ENCODE data around the gene INPP5A.

Gene INPP5A

DNA sequence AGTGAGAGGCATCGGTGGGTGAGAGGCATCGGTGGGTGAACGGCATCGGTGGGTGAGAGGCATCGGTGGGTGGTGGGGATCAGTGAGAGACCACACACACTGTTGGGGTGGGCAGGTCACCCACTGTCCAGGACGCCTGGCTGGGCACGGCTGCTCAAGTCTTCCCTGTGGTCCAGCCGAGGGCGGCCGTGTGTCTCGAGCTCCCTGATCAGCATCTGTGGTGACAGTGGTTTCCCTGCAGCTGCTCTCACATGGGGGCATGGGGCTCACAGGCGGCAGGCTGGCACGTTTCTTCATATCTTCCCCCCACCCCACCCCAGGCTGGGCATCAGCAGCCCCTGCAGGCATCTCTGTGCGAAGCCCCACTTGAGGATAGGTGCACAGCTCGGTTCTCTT lies 170.2 kb downstream of the INPP5A start:
- no peaks in the 10 kb centered on the region for H3K9me3 ChIP-seq (replicated peaks; ENCODE audit: insufficient read depth, low read length)
- no peak overlapping the region for H3K27ac ChIP-seq (ENCODE audit: low read length)
- H3K9ac ChIP-seq (ENCODE audit: low read length): no peak overlapping the region
- no peak for DNase-seq
- no peaks in the 10 kb centered on the region for H3K9me2 ChIP-seq (replicated peaks; ENCODE audit: insufficient read depth, low read length)
- no peak overlapping the region for H2AFZ ChIP-seq (ENCODE audit: low read length)
- TF ChIP-seq EZH2phosphoT487 (IDR thresholded peaks at IDR 0.05; ENCODE audit: low read length) (no peak), EZH2 (optimal IDR thresholded peaks at IDR 0.05; ENCODE audit: low read depth, low read length) (no peak)
- TF ChIP-seq, protein P1, sequence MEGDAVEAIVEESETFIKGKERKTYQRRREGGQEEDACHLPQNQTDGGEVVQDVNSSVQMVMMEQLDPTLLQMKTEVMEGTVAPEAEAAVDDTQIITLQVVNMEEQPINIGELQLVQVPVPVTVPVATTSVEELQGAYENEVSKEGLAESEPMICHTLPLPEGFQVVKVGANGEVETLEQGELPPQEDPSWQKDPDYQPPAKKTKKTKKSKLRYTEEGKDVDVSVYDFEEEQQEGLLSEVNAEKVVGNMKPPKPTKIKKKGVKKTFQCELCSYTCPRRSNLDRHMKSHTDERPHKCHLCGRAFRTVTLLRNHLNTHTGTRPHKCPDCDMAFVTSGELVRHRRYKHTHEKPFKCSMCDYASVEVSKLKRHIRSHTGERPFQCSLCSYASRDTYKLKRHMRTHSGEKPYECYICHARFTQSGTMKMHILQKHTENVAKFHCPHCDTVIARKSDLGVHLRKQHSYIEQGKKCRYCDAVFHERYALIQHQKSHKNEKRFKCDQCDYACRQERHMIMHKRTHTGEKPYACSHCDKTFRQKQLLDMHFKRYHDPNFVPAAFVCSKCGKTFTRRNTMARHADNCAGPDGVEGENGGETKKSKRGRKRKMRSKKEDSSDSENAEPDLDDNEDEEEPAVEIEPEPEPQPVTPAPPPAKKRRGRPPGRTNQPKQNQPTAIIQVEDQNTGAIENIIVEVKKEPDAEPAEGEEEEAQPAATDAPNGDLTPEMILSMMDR (IDR thresholded peaks at IDR 0.05; ENCODE audit: low read length): no peak
- H3K79me2 ChIP-seq (ENCODE audit: low read length): no peaks in the 10 kb centered on the region
- H3K36me3 ChIP-seq (replicated peaks; ENCODE audit: insufficient read depth, low read length): no peaks in the 10 kb centered on the region
- no peaks in the 10 kb centered on the region for H3K4me1 ChIP-seq (ENCODE audit: low read length)
- H3K4me2 ChIP-seq (ENCODE audit: low read depth, low read length): no peak overlapping the region
- no peaks in the 10 kb centered on the region for H3F3A ChIP-seq (ENCODE audit: insufficient read depth, low read length)
- H3K4me3 ChIP-seq (ENCODE audit: low read length): no peak overlapping the region
- H4K20me1 ChIP-seq (ENCODE audit: insufficient read depth, low read length): no peaks in the 10 kb centered on the region
- H3K27me3 ChIP-seq (replicated peaks; ENCODE audit: insufficient read depth, low read length): no peaks in the 10 kb centered on the region

DNA sequence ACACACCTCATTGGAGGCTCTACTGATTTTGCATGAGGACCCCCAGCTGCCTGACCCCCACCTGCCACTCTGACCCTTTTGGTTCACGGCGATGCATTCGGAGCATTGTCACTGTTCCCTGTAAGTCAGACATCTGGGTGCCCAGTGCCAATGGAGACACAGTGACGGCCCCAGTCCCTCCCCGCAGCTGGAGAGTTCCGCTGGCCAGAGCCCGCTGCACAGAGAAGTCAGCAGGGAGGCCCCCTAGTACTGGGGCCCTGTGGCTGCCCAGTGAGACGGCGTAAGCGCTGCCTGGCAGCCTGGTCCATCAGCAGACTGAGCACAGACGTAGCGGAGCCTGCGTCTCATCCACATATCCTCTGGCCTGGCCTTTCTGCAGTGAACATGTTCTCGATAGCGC lies 170.9 kb downstream of the INPP5A start:
- H3K4me1 ChIP-seq (ENCODE audit: low read length): no peaks in the 10 kb centered on the region
- no peak overlapping the region for H3K4me3 ChIP-seq (ENCODE audit: low read length)
- TF ChIP-seq, protein P1 (IDR thresholded peaks at IDR 0.05; ENCODE audit: low read length): no peak
- TF ChIP-seq EZH2 (optimal IDR thresholded peaks at IDR 0.05; ENCODE audit: low read depth, low read length) (no peak), EZH2phosphoT487 (IDR thresholded peaks at IDR 0.05; ENCODE audit: low read length) (no peak)
- no peak overlapping the region for H2AFZ ChIP-seq (ENCODE audit: low read length)
- H4K20me1 ChIP-seq (ENCODE audit: insufficient read depth, low read length): no peaks in the 10 kb centered on the region
- H3K79me2 ChIP-seq (ENCODE audit: low read length): no peaks in the 10 kb centered on the region
- H3K36me3 ChIP-seq (replicated peaks; ENCODE audit: insufficient read depth, low read length): no peaks in the 10 kb centered on the region
- no peaks in the 10 kb centered on the region for H3K27me3 ChIP-seq (replicated peaks; ENCODE audit: insufficient read depth, low read length)
- DNase-seq: no peak
- no peak overlapping the region for H3K27ac ChIP-seq (ENCODE audit: low read length)
- no peaks in the 10 kb centered on the region for H3F3A ChIP-seq (ENCODE audit: insufficient read depth, low read length)
- H3K4me2 ChIP-seq (ENCODE audit: low read depth, low read length): no peak overlapping the region
- H3K9me2 ChIP-seq (replicated peaks; ENCODE audit: insufficient read depth, low read length): no peaks in the 10 kb centered on the region
- no peak overlapping the region for H3K9ac ChIP-seq (ENCODE audit: low read length)
- H3K9me3 ChIP-seq (replicated peaks; ENCODE audit: insufficient read depth, low read length): no peaks in the 10 kb centered on the region

DNA sequence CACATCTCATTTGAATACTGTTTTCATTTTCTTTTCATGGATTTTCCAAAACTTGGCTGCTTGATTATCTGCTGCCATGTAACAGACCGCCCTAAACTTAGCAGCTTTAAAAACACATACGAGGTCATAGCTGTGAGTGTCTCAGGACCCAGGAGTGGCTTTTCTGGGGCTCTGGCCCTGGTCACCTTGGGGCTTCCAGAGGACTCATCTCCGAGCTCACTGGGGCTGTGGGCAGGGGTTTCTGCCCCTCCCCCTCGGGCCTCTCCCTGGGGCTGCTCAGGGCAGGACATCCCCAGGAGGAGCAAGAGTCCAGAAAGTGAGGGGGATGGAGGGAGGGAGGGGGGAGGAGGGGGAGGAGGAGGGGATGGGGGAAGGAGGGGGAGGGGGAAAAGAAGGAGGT lies 171.3 kb downstream of the INPP5A start:
- Histone ChIP-seq H3K79me2 (ENCODE audit: low read length) (no peaks in the 10 kb centered on the region), H4K20me1 (ENCODE audit: insufficient read depth, low read length) (no peaks in the 10 kb centered on the region), H3K4me3 (ENCODE audit: low read length) (no peak overlapping the region), H3K4me2 (ENCODE audit: low read depth, low read length) (no peak overlapping the region), H3K27ac (ENCODE audit: low read length) (no peak overlapping the region), H3K4me1 (ENCODE audit: low read length) (no peaks in the 10 kb centered on the region), H3K36me3 (replicated peaks; ENCODE audit: insufficient read depth, low read length) (no peaks in the 10 kb centered on the region), H3K9me3 (replicated peaks; ENCODE audit: insufficient read depth, low read length) (no peaks in the 10 kb centered on the region), H3K9me2 (replicated peaks; ENCODE audit: insufficient read depth, low read length) (no peaks in the 10 kb centered on the region), H3K9ac (ENCODE audit: low read length) (no peak overlapping the region), H3F3A (ENCODE audit: insufficient read depth, low read length) (no peaks in the 10 kb centered on the region), H3K27me3 (replicated peaks; ENCODE audit: insufficient read depth, low read length) (no peaks in the 10 kb centered on the region), H2AFZ (ENCODE audit: low read length) (no peak overlapping the region)
- no peak for DNase-seq
- TF ChIP-seq EZH2 (optimal IDR thresholded peaks at IDR 0.05; ENCODE audit: low read depth, low read length): no peak
- TF ChIP-seq, protein P1 (IDR thresholded peaks at IDR 0.05; ENCODE audit: low read length): no peak
- TF ChIP-seq EZH2phosphoT487 (IDR thresholded peaks at IDR 0.05; ENCODE audit: low read length): no peak
